ENCODE measurements around the gene OR1L6.

Gene OR1L6

GRCh38 chr9:122742003-122742402, at the start of gene OR1L6:
OR1L6 (plus strand) TSS chr9:122742303; CDS start chr9:122749848, 7,545 bp downstream.
- in situ Hi-C loops (cut with MboI; ENCODE audit: low pct_unique_long_range_greater_than_20kb, low sequenced_read_pairs), result no loop called here
- no peak for DNase-seq

GRCh38 chr9:122695696-122696095, 46.4 kb upstream of the OR1L6 start:
- in situ Hi-C loops (cut with MboI; ENCODE audit: low pct_unique_long_range_greater_than_20kb, low sequenced_read_pairs), result no loop called here
- DNase-seq, result no peak

GRCh38 chr9:122718038-122718437, 24.1 kb upstream of the OR1L6 start:
- in situ Hi-C loops (cut with MboI; ENCODE audit: low pct_unique_long_range_greater_than_20kb, low sequenced_read_pairs), result no loop called here
- DNase-seq, result no peak

GRCh38 chr9:122719218-122719617, 22.9 kb upstream of the OR1L6 start:
- in situ Hi-C loops (cut with MboI; ENCODE audit: low pct_unique_long_range_greater_than_20kb, low sequenced_read_pairs), result no loop called here

GRCh38 chr9:122723690-122724089, 18.4 kb upstream of the OR1L6 start, which contains the start of gene OR1L4:
OR1L4 (plus strand) TSS chr9:122723990; CDS start chr9:122723990, 0 bp downstream.
- no peak for DNase-seq
- in situ Hi-C loops (cut with MboI; ENCODE audit: low pct_unique_long_range_greater_than_20kb, low sequenced_read_pairs), result no loop called here

More at GRCh38 chr9:122719218-122719617, 22.9 kb upstream of the OR1L6 start:
- DNase-seq, result no peak

- in situ Hi-C loops (cut with MboI; ENCODE audit: low pct_unique_long_range_greater_than_20kb, low sequenced_read_pairs), result no loop called here
- no peak for DNase-seq
Observed at GRCh38 chr9:122754825-122755224, 12.7 kb downstream of the OR1L6 start.

GRCh38 chr9:122767817-122768216, 25.7 kb downstream of the OR1L6 start:
- in situ Hi-C loops (cut with MboI; ENCODE audit: low pct_unique_long_range_greater_than_20kb, low sequenced_read_pairs), result no loop called here
- DNase-seq, result no peak

- DNase-seq, result no peak
- in situ Hi-C loops (cut with MboI; ENCODE audit: low pct_unique_long_range_greater_than_20kb, low sequenced_read_pairs), result loop anchor here (25.0 kb wide), 1 partner anchor 665 kb away; no protein-coding TSS in a partner anchor
Observed at GRCh38 chr9:122777052-122777451, 34.9 kb downstream of the OR1L6 start.

GRCh38 chr9:122777935-122778627, 36.0 kb downstream of the OR1L6 start:
- no peak for DNase-seq
- in situ Hi-C loops (cut with MboI; ENCODE audit: low pct_unique_long_range_greater_than_20kb, low sequenced_read_pairs), result loop anchor here (25.0 kb wide), 1 partner anchor 666 kb away; no protein-coding TSS in a partner anchor

- in situ Hi-C loops (cut with MboI; ENCODE audit: low pct_unique_long_range_greater_than_20kb, low sequenced_read_pairs), result loop anchor here (25.0 kb wide), 1 partner anchor 667 kb away; no protein-coding TSS in a partner anchor
- no peak for DNase-seq
Observed at GRCh38 chr9:122779181-122779580, 37.1 kb downstream of the OR1L6 start.

GRCh38 chr9:122780026-122780425, 37.9 kb downstream of the OR1L6 start:
- no peak for DNase-seq
- in situ Hi-C loops (cut with MboI; ENCODE audit: low pct_unique_long_range_greater_than_20kb, low sequenced_read_pairs), result loop anchor here (25.0 kb wide), 1 partner anchor 668 kb away; no protein-coding TSS in a partner anchor

- no peak for DNase-seq
- in situ Hi-C loops (cut with MboI; ENCODE audit: low pct_unique_long_range_greater_than_20kb, low sequenced_read_pairs), result loop anchor here (25.0 kb wide), 1 partner anchor 669 kb away; no protein-coding TSS in a partner anchor
Observed at GRCh38 chr9:122781671-122782070, 39.6 kb downstream of the OR1L6 start.

GRCh38 chr9:122785269-122785668, 43.2 kb downstream of the OR1L6 start:
- in situ Hi-C loops (cut with MboI; ENCODE audit: low pct_unique_long_range_greater_than_20kb, low sequenced_read_pairs), result loop anchor here (25.0 kb wide), 1 partner anchor 673 kb away; no protein-coding TSS in a partner anchor
- no peak for DNase-seq

GRCh38 chr9:122786338-122786737, 44.2 kb downstream of the OR1L6 start:
- in situ Hi-C loops (cut with MboI; ENCODE audit: low pct_unique_long_range_greater_than_20kb, low sequenced_read_pairs), result loop anchor here (25.0 kb wide), 1 partner anchor 674 kb away; no protein-coding TSS in a partner anchor
- DNase-seq, result no peak

GRCh38 chr9:122788831-122789230, 46.7 kb downstream of the OR1L6 start, which contains the start of gene OR5C1:
OR5C1 (plus strand) TSS chr9:122788933; CDS start chr9:122788933, 0 bp downstream.
- DNase-seq, result no peak
- in situ Hi-C loops (cut with MboI; ENCODE audit: low pct_unique_long_range_greater_than_20kb, low sequenced_read_pairs), result loop anchor here (25.0 kb wide), 1 partner anchor 677 kb away; no protein-coding TSS in a partner anchor

- no peak for DNase-seq
- in situ Hi-C loops (cut with MboI; ENCODE audit: low pct_unique_long_range_greater_than_20kb, low sequenced_read_pairs), result loop anchor here (25.0 kb wide), 1 partner anchor 677 kb away; no protein-coding TSS in a partner anchor
Observed at GRCh38 chr9:122789256-122790046, 47.3 kb downstream of the OR1L6 start.

- DNase-seq, result no peak
- in situ Hi-C loops (cut with MboI; ENCODE audit: low pct_unique_long_range_greater_than_20kb, low sequenced_read_pairs), result loop anchor here (25.0 kb wide), 1 partner anchor 680 kb away; no protein-coding TSS in a partner anchor
Observed at GRCh38 chr9:122791872-122792669, 50.0 kb downstream of the OR1L6 start.

GRCh38 chr9:122797316-122798063, 55.4 kb downstream of the OR1L6 start:
- in situ Hi-C loops (cut with MboI; ENCODE audit: low pct_unique_long_range_greater_than_20kb, low sequenced_read_pairs), result loop anchor here (25.0 kb wide), 1 partner anchor 685 kb away; no protein-coding TSS in a partner anchor
- no peak for DNase-seq

Data from KBM-7 (cell line).